Stimulated activated CD4-positive, alpha-beta T cell treated with anti-CD3 and anti-CD28 coated beads, Interleukin-12 subunit alpha, Interleukin-12 subunit beta, amount 100 ng/mL, for 4 hours (primary cell): ENCODE measurements around the gene HDAC8.
"Not testable (repeated sequence)": the region's sequence is repeated elsewhere in the genome, so short reads cannot be mapped to it uniquely, and the experiment has no call there.

Experiments used
- DNase-seq: peaks from one replicate; pipeline ENCODE4 v3.0.0-alpha.2; 2020

The HDAC8 gene

DNA sequence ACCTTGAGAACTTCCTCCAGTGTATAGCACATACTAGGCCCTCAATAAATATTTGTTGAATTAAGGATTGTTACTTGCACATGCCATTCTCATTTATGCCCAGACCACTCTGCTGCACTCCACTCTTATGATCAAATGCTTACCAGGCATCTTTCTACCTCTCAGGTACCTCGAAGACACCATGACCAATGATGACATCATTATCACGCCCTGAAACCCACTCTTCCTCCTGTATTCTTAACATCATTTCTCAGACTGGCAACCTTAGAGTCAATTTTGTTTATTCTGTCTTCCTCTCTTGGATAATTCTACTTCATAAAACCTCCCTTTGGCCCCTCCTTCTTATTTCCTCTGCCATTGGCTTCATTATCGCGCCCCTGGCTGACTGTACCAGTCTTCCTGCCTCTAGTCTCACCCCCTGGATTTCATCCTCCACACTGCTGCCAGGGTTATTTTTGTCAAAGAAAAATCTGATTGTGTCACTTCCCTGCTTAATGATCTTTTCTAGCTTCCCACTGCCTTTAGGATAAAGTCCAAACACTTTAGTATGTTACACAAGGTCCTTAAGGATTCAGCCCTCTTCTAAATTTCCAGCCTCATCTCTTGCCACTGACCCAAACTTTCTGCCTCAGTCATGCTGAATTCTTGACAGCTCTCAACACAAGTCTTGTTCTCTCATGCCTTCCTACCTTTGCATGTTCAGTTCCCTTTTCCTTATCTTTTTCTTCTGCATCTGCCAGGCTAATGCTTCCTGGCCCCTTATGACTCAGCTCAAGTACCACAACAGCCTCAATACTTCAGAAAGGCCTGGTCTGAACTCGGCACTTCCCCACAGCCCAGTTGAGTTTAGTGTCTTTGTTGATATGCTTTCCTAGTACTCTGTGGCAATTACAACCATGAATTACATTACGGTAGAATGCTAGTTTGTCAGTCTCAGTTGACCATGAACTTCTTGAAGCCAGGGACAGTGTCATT, 45.8 kb downstream of the HDAC8 start:
- DNase-seq = no peak

DNA sequence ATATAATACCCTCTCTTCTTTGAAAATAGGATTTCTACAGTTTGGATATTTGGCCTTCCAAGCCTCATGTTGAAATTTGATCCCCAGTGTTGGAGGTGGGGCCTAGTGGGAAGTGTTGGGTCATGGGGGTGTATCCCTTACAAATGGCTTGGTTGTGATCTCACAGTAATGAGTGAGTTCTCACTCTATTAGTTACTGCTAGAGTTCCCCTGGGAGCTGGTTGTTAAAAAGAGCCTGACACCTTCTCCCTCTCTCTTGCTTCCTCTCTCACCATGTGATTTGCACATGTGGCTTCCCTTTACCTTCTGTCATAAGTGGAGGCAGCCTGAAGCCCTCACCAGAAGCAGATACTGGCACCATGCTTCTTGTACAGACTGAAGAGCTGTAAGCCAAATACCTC, 73.9 kb downstream of the HDAC8 start:
- DNase-seq = no peak

DNA sequence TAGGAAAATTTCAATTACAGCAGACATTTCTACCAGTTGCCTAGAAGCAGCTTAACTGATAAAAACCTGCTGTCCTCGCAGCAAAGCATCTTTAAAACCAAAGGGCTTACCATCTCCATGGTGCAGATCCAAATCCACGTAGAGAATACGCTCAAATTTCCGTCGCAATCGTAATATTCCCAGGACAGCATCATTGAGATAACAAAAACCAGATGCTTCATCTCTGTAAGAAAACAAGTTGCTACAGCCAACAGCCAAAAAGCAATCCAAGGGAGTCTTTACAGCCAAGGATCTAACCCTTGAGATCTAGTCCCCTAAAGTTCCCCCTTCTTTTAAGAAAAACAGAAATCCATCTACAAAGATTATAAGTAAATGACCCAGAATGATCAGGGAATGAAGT, 77.6 kb downstream of the HDAC8 start:
- no peak for DNase-seq

DNA sequence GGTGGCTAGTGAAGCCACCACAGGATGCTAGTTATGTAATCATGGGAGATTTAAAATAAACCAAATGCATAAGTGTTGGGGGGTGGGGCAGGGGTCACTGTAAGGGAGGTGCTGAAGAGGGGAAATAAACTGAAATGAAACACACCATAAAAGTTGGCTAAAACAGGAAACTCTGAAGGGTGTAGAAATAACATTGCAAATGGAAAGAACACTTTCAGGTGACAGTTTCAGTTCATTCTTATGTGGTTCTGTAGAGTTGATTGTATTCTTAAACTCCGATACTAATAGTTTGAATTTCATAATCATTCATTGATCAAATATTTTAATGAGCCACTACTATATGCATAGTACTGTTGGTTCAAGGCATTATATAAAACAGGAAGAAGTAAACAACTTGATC, 80.1 kb downstream of the HDAC8 start:
- no peak for DNase-seq

DNA sequence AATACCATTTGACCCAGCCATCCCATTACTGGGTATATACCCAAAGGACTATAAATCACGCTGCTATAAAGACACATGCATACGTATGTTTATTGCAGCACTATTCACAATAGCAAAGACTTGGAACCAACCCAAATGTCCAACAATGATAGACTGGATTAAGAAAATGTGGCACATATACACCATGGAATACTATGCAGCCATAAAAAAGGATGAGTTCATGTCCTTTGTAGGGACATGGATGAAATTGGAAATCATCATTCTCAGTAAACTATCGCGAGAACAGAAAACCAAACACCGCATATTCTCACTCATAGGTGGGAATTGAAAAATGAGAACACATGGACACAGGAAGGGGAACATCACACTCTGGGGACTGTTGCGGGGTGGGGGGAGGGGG, 82.4 kb downstream of the HDAC8 start:
- not testable (repeated sequence) for DNase-seq

DNA sequence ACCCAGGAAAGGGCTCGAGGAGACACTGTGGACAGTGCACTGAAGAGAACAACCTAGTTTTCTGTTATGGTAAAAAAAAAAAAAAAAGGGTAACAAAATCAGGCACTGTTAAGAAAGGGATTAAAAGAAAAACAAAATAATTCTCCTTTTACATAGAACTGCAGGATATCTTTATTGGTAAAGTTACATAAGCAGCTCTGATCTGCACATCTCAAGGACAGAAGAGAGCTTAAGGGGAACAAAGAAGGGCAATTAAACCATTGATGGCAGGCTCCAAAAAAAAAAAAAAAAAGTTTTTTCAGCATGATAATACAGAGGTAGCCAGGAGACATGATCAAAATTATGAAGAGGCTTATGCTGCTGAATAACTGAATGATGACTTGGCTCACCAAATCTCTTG, 85.0 kb downstream of the HDAC8 start:
- DNase-seq = no peak

DNA sequence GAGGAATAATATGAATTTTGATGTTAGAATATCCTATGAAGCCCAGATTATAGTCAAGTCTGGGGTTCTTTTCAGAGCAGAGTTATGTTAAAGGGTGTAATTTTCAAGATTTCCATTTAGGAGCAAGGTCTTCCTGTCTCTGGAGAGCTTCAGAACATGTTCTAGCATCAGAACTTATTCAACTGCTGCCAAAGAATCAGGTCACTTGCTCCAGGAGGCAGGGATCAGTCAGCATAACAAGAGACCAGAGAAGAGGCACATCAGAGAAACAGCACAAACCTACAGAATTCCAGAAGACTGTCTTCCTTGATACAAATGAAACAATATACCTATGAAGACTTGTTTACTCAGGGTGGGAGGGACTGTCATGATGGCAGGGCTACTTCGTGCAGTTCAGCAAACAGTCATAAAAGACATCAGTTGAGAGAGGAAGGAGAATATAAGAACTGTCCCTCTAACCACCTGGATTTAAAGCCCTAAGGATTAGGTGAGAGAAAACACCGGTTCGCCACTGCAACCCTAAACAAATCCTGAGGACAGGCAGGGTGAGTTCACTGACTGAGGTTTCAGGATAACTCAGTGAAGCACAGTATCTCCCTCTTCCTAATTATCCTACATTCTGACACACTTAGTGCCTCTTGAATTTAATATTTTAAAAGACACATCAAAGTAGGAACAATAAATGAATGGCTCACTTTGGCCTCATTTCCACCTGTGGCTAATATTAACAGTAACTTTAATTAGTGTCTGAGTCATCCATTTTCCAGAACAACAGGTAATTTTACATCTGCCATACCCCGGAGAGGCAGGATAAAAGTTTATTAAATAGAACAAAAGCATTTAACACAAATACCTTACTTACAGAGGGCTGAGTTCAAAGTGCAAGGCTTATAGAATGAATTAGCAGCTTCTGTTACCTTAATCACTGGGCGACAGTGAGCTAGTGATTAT, 93.0 kb downstream of the HDAC8 start:
- no peak for DNase-seq

DNA sequence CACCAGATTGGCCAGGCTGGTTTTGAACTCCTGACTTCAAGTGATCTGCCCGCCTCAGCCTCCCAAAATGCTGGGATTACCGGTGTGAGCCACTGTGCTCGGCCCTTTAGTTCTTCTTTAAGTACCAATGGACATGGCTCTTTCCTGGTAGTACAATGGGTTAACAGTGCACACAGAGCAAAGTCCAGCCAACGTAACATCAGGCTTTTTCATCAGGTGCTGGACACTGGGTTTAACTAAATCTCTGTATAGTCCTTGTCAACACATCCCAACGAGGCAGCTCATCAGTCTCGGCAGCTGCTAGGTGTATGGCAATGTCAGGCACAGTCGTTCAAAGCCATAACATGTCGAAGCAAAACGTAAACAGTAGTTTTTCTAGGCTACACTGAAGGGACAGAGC, 93.8 kb downstream of the HDAC8 start:
- no peak for DNase-seq

DNA sequence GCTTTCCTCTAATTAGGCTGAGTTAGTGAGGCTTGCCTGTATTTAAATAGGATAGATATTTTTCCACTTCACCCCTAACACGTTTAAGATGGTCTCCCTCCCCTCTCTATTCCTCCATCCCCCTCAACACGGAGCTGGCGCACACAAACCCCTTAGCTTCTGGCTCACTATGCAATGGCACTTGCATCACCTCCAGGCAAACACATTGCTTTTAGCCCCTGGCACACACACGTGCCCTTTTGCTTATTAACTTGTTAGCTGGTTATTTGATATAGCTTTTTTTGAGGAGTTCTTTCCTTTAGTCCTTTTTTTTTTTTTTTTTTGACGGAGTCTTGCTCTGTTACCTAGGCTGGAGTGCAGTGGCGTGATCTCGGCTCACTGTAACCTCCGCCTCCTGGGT, 94.3 kb downstream of the HDAC8 start:
- DNase-seq = no peak

DNA sequence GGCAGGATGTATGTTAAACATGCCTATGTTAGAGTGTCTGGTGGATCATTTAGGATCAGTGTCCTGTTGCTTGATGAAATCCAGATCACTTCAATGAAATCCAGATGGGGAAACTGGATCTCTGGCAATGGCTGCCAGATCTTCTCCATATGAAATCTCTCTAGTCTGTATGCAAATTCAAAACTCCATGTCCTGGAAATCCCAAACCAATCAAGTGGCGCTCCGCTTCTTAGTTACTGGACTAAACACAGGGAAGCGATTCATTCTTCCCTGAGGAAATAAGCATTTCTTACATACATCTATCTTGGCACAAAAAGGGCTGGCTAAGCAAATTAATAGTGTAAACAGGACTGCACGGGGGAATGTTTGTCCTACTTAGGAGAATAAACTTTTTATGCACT, 94.9 kb downstream of the HDAC8 start:
- DNase-seq = no peak

DNA sequence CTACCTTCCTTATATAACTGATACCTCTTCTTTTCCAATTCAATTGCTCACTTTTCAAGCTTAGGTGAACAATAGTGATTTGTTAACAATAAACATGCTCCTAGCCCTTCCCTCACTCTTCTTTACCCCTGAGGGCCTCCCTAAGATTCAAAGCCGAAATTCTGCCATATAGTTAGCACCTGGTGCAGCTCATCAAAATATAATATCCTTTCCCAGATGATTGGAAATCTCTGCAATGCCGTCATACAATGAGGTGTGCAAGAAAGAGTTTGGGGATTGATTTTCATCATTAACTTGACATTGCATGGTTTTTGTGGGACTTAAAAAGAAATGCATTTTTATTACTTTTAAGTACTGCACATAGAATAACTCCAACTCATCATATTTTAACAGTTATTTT, 95.3 kb downstream of the HDAC8 start:
- DNase-seq = no peak

DNA sequence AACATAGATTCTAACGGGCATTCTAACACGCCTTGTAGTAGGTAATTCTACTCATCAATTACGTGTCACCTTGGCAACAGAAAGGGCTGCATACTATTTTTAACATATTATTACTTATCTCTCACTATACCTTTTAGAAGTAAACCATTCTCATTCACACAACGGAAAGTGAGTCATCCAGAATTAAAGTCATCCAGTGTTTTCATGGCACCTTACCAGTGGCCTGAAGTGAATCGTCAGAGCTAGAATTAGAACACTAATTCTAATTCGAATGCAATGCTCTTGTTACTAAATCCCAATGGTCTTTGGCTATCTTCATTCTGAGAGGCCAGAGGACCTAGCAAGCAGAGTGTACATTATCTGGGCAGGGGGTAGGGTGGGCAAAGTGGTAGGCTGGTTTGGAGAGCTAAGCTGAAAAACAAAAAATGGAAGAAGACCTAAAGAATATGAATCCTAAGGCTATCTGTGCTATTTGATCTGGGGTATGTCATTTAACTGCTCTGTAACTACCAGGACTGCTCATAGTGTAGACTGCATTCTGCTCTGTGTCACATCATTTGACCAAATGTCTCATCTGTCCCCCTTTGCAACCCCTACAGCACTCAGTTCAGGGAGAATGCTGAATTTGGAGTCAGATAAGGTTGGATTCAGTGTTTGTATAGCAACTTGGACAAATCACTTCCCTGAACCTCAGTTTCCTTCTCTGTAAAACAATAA, 96.5 kb downstream of the HDAC8 start:
- no peak for DNase-seq

DNA sequence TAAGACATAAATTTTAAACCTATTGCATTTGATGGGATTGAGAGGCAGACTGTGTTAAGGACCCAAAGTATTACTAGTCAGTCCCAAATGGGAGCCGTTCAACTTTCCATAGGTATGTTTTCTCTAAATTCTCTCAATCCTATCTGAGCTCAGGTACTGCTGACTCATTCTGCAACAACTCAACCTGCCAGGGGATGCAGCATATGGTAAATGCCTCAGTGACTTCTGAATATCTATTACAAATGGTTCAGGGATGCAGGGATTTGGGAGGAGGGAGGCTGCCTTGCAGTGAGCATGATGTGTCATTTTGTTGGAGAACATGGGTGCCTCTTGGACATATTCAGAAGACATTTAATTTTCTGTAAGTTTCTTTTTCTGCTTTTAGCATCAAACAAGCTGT, 97.3 kb downstream of the HDAC8 start:
- DNase-seq = no peak

DNA sequence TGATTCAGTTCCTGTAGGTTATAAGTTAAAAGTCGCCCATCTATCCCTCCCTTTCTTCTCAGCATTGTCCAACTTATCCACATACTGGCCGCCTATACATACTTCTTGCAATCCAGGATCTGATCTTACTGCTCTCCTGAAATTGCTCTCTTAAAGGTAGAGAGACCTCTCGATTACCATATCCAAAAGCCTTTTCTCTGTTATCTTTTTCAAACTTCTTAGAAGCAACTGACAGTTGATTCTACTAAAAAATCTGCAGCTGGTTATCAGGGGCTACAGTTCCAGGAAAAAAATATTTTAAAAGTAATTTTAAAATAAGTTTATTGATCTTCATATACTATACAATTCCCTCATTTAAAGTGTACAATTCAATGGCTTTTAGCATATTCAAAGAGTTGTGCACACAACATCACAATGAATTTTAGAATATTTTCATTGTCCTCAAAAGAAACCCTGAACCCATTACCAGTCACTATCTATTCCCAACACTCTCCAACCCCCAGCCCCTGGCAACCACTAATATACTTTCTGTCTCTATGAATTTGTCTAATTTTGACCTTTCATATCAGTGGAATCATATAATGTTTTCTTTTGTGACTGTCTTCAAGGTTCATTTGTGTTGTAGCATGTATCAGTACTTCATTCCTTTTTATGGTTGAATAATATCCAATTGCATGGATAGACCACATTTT, 102.0 kb downstream of the HDAC8 start:
- DNase-seq = no peak

DNA sequence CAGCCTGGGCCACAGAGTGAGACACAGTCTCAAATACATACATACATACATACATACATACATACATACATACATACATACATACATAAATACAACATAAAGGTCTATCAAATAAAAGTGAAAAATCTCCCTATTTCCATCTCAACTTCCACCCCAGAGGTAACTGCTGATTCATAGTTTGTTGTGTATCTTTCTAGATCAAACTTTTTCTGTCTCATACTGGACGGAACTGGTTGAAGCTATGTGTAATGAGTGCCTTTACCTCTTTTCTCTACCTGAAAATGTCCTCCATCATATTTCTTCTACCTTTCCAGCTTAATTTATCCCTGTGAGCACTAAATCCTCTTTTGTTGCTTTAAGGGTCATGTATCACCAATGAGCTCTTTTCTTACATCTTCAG, 102.5 kb downstream of the HDAC8 start:
- no peak for DNase-seq

DNA sequence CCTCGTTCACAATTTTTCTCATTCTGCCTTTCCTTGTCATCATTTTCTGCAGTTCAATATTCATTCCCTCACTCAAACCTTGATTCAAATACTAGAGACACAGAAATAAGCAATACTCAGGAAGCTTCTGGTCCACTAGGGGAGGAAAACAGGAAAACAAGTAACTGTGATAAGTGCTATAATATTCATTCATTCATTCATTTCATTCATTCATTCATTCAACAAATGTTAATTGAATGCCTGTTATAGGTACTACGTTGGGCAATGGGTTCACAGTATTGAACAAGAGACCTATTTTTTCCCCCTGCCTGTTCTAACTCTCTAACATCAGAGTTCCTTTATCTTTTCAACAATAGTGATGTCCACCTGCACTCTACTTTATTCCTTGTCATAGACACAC, 104.0 kb downstream of the HDAC8 start:
- no peak for DNase-seq

DNA sequence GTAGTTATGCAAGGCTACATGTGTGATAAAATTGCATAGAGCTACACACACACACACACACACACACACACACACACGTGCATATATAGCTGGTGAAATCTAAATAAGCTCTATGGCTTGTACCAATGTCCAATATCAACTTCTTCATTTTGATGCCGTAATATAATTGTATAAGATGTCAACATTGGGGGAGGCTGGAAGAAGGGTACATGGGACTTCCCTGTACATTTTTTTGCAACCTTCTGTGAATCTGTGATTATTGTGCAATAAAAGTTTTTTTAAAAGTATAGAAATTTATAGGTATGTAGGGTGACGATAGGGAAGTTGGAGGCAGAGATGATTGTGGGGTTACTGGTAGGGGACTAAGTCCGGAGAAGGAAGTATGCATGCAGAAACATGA, 105.5 kb downstream of the HDAC8 start:
- DNase-seq = no peak

DNA sequence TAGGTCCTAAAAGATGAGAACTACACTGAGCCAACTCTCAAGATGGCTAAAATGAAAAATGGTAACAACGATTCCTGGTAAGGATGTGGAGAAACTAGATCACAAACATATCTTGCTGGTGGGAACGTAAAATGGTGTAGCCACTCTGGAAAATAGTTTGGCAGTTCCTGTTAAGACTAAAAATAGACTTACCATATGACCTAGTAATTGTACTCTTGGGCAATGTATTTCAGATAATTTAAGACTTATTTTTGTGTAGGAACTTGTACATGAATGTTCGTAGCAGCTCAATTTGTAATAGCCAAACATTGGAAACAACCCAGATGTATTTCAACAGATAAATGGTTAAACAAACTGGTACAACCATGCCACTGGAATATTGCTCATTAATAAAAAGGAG, 106.2 kb downstream of the HDAC8 start:
- DNase-seq = no peak

DNA sequence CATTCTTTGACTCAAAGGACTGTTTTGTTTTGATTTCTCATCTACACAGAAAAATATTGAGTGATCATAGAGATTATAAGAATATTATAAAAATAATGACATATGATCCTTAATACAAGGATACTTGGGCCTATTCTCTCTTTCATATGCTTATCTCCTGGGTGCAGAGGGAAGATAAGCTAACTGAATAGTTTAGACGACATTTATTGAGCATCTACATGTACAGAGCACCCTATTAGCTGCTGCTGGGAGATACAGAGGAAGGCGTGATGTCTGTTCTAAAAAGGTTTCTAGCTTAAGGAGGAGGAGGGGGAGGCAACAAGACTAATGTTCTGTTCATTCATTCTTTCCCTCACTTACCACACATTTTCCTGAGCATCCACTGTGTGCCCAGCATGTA, 106.8 kb downstream of the HDAC8 start:
- no peak for DNase-seq

DNA sequence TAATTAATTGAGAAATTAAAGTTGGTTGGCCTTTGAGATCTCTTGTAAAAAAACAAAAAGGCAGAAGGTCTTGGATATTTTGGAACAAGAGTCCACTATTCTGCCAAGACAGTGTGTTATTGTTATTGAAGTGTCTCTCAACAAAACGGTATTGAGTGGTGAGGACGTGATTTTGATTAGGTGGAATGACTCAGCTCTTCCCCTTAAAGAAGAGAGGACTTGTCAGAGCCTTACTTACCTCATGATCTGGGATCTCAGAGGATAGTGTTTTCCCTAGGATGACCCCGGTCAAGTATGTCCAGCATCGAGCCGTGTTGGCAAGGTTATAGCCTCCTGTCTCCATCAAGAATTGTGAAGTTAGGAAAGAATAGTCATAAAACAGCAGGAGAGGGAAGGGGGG, 110.9 kb downstream of the HDAC8 start:
- DNase-seq = no peak

DNA sequence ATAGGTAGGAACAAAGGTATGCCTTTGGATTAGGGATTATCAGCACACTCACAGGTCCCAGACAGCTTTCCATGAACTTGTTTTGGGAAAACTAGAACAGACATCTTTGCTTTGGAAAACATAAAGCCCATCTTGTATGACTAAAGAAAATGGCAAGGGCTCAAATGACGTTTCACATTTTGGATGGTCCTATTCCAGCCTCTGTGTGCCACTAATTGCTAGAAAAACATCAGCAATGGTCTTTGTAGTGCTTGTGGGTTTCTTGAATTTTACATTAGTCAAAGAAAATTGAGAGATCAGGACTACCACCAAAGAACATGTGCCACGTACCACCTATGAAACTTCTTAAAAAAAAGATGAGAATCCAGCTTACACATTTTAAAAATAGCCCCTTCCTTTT, 111.4 kb downstream of the HDAC8 start:
- no peak for DNase-seq

DNA sequence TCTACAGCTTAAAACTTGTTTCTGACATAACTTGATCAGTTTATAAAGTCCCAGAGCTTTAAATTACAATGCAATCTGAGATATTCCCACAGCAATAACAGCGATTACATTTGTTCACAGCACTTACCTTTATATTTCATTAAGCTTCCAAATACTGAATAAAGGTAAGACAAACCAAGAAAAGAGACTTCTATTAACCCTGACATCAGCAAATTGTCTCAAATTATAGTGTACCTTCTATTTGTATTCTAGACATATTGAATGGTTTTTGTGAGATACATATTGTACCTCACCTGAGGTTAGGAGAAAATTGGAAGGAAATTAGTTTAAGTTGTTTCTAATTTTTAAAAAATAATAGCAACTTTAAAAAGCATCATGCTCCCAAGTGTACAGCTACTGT, 111.9 kb downstream of the HDAC8 start:
- no peak for DNase-seq

DNA sequence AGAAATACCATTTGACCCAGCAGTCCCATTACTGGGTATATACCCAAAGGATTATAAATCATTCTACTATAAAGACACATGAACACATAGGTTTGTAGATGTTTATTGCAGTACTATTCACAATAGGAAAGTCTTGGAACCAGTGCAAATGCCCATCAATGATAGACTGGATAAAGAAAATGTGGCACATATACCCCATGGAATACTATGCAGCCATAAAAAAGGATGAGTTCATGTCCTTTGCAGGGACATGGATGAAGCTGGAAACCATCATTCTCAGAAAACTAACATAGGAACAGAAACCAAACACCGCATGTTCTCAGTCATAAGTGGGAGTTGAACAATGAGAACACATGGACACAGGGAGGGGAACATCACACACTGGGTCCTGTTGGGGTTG, 123.6 kb downstream of the HDAC8 start:
- not testable (repeated sequence) for DNase-seq
